Measurements from ENCODE around the gene FAM13A.

GRCh38 chr4:88780389-88780788 is 276.6 kb downstream of the FAM13A start:
- no peak for TF ChIP-seq CTCF (IDR thresholded peaks at IDR 0.05)
- TF ChIP-seq POLR2A (IDR thresholded peaks at IDR 0.05): no peak
